Eye (tissue), 1 donor: ENCODE results near the gene TMED5.
"Not testable (repeated sequence)": the region's sequence is repeated elsewhere in the genome, so short reads cannot be mapped to it uniquely, and the experiment has no call there.

Experiments
- DNase-seq: peaks from one replicate; pipeline ENCODE4 v3.0.0-alpha.2; 2015

TMED5 gene

DNA sequence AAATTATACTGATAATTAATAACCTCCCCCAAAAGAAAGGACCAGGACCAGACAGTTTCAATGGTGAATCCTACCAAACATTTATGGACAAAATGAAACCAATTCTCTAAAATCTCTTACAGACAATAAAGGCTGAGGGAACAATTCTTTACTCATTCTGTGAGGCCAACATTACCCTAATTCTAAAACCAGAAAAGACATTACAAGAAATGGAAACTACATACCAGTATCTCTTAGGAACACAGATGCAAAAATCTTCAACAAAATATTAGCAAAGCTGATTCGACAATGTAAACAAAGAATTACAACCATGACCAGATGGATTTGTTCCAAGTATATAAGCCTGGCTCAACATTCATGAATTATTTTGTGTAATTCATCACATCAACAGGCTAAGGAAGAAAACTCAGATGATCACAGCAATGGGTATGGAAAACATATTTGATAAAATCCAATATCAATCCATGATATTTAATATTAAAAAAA lies 8.6 kb downstream of the TMED5 start:
- DNase-seq: no peak

DNA sequence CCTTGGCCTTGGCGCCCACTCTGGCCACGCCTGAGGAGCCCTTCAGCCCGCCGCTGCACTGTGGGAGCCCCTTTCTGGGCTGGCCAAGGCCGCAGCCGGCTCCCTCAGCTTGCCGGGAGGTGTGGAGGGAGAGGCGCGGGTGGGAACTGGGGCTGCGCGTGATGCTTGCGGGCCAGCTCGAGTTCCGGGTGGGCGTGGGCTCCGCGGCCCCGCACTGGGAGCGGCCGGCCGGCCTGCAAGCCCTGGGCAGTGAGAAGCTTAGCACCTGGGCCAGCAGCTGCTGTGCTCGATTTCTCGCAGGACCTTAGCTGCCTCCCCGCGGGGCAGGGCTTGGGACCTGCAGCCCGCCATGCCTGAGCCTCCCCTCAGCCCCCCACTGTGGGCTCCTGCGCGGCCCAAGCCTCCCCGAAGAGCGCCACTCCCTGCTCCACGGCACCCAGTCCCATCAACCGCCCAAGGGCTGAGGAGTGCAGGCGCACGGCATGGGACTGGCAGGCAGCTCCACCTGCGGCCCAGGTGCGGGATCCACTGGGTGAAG lies 10.0 kb downstream of the TMED5 start:
- DNase-seq: not testable (repeated sequence)

DNA sequence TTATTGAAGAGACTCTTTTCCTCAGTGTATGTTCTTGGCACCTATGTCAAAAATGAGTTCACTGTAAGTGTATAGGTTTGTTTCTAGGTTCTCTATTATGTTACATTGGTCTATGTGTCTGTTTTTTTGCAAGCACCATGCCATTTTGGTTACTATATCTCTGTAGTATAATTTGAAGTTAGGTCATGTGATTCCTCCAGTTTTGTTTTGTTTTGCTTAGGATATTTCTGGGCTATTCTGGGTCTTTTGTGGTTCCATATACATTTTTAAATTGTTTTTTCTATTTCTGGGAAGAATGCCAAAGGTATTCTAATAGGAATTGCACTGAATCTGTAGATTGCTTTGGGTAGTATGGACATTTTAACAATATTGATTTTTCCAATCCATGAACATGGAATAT lies 13.2 kb downstream of the TMED5 start:
- DNase-seq: no peak

DNA sequence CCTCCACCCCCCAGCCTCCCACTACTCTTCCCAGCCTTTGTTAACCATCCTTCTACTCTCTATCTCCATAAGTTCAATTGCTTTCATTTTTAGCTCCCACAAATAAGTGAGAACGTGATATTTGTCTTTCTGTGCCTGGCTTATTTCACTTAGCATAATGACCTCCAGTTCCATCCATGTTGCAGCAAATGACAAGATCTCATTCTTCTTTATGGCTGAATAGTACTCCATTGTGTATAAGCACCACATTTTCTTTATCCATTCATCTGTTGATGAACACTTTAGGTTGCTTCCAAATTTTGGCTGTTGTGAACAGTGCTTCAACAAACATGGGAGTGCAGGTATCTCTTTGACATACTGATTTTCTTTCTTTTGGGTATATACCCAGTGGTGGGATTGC lies 14.3 kb downstream of the TMED5 start:
- DNase-seq: not testable (repeated sequence)

DNA sequence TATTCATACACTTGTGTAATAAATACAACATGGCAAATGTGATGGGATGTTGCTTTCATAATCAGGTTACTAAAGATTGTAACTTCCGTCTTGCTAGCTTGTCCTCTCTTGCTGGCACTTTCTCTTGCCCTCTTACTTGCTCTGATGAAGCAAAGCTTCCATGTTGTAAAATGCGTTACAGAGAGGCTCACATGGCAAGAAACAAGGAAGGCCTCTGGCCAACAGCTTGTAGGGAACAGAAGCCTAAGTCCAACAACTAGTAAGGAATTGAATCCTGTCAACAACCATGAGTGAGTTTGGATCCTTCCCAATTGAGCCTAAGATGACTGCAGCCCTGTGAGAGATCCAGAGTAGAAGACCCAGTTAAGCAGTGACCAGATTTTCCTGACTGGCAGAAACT lies 15.4 kb downstream of the TMED5 start:
- DNase-seq: no peak

DNA sequence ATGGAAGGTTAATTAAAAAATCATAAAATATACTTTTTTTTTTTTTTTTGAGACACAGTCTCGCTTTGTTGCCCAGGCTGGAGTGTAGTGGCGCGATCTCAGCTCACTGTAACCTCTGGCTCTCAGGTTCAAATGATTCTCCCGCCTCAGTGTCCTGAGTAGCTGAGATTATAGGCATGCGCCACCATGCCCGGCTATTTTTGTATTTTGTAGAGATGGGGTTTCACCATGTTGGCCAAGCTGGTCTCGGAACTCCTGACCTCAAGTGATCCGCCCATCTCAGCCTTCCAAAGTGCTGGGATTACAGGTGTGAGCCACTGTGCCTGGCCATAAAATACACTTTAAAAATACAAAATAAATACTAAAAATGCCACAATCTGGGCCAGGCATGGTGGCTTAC lies 16.9 kb downstream of the TMED5 start:
- DNase-seq: not testable (repeated sequence)

DNA sequence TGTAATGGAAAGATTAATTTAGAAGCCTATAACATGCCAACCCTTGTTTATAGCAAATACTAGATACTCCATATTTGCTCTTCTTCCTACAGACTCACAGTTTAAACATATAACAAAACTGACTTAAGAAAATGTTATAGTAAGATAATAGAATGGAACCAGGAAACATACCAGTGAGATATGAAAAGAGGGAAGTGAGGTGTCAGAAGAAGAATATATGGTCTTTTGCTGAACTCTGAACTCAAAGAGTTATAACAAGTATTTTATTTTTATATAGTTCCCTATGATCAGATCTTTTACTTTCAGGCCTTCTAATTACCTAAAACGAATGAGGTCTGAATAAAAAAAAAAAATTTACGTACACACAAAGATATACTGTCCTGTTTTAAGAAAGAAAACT lies 20.9 kb downstream of the TMED5 start:
- DNase-seq: no peak

DNA sequence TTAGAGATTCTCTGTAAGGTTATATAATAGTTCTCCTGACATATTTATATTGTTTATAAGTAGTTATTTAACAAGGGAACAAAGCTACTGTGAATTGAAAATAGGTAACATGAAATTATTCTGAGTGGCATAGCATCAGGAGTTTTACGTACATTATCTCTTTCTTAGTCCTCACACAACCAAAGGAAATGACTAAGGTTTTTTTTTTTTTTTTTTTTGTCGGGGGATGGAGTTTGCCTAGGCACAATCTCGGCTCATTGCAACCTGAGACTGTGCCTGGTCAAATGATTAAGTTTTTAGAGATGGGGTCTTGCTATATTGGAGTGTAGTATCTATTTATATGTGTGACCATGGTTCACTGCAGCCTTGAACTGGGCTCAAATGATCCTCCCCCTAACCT lies 24.9 kb downstream of the TMED5 start:
- DNase-seq: no peak

DNA sequence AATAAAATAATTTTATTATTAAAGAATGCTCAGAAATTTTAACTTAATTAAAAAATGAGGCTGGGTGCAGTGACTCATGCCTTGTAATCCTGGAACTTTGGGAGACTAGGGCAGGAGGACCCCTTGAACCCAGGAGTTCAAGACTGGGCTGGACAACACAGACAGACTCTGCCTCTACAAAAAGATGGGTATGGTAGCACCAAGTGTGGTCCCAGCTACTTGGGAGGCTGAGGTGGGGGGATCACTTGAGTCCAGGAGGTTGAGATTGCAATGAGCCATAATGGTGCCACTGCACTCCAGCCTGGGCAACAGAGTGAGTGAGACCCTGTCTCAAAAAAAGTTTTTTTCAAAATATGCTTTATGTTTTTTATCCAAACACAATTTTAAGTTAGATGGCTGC lies 25.3 kb downstream of the TMED5 start:
- no peak for DNase-seq

DNA sequence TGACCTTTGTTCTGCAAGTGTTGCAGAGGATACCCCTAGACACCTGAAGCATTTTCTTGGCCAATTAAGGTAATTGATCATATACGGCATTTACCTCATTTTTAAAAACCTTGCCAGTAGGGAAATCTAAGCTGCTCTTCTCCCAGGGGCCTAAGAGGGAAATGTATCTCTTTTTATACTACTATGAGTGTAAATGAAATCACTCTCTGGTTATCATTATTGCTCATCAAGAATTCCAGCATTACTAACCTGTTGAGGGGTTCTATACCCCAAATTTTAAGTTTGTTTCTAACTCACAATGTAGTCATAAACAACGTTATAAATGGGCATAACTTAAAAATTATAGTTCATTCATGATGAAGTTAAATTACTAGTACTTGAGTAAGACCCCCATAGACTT lies 27.4 kb downstream of the TMED5 start:
- DNase-seq: no peak

DNA sequence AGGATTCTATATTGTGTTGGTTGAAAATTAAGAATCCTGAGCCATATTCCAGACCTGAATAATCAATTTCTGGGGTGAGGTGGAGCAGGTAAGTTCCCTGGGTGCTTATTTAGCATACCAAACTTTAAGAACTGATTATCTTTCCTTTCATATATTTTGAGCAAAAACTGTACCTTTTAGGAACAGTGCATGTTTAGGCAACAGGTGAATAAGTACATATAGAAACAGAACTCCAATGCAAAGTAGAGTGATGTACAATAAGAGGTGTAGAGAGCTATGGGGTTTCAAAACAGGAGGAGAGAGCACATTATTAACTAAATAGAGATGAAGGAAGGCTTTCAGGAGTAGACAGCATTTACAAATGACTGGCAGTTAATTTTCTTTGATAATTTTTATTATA lies 28.7 kb downstream of the TMED5 start:
- DNase-seq: no peak

DNA sequence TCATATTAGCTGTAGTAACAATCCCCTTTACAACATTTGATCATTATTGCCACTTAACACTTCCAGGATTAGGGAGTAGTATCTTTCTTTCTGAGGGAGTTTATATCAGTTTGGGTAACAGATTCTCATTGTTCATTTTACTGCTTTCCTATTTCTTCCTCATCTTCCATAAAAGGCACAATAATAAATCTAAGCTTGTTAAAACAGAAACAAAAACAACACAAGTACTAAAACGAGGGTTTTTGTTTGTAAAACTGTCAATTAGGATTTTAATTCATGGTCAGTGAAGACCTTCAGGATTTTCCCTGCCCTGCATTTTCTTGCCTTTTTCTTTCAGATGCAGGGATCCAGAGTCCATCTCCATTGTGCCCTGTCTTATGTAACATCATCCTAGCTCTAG lies 29.5 kb downstream of the TMED5 start:
- DNase-seq: no peak

DNA sequence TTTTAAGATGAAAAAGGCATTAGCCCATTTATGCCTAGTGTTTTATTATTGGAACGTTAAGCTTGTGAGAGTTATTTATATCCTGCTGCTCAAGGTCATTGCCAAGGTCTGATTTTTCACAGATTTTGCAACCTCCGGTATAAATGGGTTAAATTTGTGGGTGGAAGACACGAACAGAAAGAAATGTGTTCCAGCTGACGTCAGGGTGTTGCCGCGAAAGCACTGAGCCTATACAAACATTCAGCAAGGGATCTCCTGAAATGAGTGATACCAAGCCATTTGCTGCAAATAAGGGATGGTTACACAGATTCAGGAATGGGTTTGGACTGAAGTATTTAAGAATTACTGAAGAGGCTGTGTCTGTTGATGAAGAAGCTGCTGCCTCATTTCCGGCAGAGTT lies 32.2 kb downstream of the TMED5 start:
- peak; percentile 18 for DNase-seq

DNA sequence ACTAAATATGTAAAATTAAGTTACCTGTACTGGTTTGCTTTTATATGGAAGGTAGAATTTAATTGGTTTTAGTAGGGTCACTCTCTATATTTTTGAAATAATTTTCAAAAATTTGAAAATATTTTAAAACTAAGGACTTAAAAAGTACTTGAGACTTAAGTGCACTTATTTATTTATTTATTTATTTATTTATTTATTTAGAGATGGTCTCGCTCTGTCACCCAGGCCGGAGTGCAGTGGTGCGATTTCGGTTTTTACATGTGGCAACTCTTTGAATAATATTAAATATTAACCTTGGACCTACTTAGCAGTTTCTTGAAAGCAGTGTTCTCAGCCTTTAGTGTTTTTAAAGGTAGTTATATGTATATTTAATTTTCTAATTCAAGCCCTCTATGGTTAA lies 36.4 kb downstream of the TMED5 start:
- DNase-seq: no peak

DNA sequence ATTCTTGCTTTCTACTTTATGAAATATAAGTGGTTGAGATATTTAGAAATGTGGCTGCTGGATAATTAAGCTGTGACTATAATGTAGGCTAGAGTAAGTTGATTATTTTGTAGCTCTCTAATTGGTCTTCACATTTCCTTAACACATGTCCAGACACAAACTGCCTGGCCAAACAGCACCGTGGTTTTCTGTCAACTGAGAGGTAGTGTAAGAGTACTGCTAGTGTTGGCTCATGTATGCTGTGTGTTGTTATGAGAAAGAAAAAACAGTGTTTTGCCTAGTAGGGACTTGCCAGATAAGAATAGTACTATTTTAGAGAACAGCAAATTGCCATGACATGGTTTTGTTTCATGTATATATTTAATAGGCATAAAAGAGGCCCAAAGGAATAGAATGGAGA lies 37.1 kb downstream of the TMED5 start:
- DNase-seq: no peak

DNA sequence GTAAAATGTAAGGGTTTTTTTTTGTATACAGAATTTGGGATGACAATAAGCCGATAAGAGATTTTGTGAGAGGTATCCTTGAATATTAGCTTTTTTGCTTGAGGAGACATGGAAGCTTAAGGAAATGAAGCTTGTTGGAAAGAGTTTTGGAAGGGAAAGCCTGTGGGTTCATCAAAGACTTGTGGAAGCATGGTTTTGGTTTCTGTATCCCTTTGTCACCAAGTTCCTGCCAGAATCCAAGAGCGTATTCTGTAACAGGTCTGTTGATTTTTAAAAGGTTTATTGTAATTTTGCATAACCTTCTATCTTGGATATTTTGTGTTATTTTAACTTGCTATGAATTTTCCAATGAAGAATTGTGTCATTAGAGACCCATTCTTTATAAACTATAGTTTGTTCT lies 38.1 kb downstream of the TMED5 start:
- no peak for DNase-seq

DNA sequence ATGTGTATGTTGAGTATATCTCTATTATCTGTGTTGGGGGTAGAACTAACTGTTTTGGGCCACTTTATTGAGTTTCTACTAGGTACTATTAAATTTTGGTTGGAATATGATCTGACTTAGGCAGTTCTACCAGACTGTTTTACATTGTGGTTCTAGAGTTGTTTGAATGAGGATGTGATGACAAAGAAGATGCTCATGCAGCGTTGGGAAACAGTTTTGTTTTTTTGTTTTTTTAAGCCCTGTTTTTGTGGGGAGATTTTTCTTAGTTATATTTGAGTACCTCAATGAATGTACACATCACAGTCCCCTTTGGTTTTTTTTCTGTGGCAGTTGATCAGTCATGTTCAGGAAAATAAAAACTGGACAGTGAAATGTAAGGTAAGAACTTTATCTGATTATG lies 40.1 kb downstream of the TMED5 start:
- no peak for DNase-seq

DNA sequence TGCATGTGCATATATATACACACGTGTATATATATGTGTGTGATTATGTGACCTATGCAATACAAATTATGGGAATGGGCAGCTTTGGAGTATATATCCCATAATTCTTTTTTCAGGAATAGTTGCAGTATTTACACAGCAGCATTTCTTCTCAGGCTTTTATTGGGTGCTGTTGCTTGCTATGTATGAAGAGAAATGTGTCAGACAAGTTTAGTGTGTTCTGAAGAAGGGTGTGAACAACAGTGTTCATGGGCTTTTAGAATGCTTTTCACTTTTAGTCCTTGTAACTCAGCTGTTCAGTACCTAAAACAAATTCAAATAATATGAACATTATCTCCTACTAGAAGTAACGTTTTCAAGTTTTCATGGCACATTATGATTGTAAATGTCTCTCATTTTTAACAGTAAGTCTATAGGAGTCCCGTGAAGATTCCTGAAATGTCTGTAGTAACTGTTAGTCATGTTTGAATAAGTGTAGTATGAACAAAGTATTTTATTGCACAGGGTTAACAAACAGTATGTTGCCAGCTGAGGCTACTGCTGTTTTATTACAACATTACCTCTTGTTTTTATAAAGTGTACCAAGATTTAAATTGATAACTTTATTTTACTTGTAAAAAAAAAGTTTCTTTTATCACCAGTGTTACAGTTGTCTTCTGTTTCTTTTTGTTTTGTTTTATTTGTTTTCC lies 42.5 kb downstream of the TMED5 start:
- no peak for DNase-seq

DNA sequence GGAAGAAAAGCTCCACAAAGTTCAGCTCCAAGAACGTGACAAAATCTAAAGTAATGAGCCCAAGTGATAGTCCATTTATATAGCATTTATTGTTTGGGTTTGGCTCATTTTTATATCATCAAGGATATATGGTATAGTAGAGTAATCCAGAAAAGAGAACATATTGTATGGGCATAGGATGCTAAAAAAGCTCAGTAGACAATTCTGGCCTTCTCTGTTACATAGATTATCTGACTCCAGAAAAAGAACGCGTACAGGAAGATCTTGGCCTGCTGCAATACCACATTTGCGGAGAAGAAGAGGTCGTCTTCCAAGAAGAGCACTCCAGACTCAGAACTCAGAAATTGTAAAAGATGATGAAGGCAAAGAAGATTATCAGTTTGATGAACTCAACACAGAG lies 43.8 kb downstream of the TMED5 start:
- no peak for DNase-seq

DNA sequence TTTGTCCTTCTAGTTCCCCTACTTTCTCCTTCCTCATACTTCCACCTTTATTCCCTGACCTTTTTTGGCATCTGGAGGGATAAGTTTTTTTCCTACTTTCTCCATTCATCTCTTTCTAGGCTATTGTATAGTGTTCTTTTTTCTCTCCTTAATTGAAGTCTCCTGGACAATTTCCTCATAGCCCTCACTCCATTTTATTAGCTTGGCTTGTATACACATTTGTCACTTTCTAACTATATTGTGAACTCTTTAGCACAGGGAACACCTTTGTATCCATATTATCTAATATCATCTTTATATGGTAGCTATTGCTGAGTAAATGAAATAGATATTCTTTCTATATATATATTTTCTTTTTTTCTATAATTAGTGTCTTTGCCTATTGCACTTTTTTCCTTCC lies 47.6 kb downstream of the TMED5 start:
- no peak for DNase-seq

DNA sequence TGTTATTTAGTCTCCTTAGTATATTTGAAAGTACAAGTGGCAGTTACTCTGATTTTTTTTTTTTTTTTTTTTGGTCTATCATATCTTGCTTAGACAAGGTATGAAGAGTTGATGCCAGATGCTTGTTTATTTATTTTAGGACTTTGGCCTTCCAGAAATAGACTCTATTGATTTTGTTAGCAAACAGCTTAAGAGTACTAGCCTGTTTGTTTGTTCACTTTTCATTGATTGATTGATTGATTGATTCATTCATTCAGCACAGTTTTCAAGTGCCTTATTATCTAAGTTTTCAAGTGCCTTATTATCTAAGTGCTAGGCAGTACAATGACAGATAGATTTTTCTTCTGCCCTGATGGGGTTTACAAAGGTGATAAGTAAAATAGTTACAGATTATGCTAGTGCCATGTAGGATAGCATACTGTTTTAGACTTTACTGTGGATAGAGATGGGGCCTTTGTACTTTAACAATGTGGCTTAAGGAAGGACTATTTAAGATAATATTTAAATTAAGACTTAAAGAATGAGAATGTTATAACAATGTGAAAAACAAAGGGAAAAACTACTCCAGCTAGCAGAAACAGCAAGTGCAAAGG lies 50.6 kb downstream of the TMED5 start:
- DNase-seq: no peak

DNA sequence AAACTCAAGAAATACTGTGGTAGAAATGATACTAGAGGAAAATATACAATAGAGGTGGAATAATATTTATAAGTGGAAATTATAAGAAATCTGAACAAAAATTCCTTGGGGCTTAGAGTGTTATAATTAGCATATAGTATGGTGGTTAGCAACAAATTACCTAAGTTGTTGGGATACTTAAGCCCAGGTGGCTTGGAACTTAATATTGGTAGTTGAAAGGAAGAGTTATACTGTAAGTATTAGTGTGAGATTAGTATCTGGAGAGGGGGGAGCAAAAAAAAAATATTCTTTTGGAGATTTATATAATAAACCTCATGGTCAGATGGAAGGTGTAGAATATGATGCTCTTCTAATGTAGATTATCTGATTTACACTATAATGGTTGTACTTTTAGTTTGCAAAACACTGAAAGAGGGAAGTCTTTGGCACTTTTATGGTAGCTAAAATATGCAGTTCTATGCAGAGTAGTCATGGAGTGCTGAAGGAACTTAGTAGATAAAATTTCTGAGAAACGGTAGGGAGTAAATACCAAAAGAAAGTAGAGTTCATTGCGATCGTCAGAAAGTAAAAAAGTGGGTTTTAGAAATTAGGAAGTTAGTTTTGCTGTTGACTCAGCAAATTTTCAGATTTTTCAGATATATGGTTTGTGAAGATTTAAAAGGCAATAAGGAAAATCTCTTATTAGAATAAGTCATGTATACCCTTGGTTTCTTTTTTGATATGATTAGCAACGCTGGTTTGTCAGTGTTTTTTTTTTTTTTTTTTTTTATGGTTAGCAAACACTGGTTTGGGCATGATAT lies 55.5 kb downstream of the TMED5 start:
- no peak for DNase-seq

DNA sequence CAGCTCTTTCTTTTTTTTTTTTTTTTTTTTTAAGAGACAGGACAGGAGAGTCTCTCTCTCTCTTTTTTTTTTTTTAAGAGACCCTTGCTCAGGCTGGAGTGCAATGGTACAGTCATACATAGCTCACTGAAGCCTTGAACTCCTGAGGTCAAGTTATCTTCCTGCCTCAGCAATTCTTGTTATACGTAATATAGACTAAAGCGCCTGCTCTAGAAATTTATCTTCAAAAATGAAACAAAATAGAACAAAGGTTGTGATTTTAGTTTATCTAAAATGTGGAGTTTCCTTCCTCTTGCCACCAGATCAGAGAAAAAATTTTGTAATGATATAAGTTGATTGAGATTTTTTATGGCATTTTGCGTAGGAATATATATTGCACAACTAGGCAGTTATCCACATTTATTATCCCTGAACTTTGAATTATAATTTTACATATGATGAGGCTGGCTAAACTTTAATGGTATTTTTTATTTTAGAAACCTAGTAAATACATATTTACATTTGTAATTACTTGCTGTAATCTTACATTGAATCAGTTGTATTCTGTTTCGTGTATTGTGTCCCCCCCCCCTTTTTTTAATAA lies 56.9 kb downstream of the TMED5 start:
- no peak for DNase-seq

DNA sequence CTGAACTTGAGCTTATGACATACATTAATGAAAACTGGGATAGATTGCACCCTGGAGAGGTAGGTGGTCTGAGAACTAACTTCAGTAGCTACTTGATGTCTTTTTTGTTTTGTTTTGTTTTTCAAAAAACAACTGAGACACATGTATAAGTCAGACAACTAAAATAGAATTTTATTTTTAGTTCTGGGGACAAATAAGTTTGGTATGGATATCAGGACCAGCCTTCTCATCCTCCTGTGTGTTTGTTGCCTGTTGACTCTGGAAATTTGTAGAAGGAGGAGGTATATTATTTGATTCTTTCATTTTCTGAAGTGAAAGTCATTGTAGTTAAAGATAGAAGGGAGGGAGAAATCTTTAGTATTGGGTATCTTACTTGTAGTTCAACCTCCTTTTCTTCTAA lies 59.6 kb downstream of the TMED5 start:
- no peak for DNase-seq
